IPS DF 19.7 (cell line): ENCODE data around the gene EML6.

Experiments
- DNase-seq: peaks from one replicate; pipeline ENCODE4 v3.0.0-alpha.2; 2013; ENCODE audit warnings: low read depth, low spot score

The EML6 gene

GRCh38 chr2:54706622-54707021, 16.8 kb upstream of the EML6 start:
- no peak for DNase-seq

DNA sequence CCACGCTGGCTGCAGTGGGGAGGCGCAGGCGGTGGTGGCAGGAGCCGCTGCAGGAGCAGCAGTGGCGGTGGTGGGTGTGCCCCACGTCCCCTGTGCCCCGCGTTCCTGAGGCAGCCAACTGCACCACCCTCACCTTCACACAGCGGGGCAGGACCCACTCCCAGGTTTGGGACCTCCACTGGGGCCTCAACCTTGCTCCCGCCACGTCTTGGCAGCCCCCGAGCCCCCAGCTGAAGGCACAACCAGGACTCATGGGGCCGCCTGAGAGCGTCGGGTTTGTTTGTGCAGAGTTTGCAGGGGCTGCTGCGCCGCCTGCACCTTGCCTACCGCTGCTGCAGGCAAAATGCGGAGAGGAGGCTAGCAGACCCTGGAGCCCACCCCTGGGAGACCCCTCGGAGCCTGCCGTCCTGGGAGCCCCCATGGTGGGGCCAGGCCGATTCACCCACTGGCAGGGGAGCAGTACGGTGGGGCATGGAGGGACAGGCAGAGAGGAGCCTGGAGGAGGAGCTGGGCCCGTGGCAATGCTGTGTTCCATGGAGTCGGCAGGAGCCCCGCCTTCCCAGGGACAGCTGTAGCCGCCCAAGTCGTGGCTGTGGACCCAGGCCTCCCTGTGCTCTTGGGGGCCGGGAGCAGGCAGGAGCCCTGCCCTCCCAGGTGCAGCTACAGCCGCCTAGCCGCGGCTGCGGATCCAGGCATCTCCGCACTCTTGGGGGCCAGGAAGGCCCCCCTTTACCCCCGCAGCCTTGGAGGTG, 14.7 kb upstream of the EML6 start:
- no peak for DNase-seq

- no peak for DNase-seq
Measured at GRCh38 chr2:54709336-54709809, 14.1 kb upstream of the EML6 start.

DNA sequence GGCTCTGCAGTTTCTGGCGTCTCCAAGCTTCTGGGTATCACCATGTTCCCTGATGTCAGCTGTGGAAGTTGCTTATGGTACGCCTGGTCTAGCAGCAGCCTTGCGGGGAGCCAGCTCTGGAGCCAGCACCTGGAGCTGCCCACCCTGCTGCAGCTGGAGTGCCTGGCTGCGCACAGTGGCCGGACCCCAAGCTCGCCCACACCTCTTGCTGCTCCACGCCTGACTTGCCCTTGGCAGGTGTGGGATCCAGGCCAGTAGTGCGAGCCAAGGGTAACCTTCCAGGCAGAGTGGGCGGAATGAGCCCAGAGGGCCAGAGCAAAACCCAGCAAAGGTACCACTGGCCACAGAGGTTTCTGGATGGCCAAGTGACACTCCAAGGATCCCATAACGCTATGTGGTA, 13.2 kb upstream of the EML6 start:
- no peak for DNase-seq

DNA sequence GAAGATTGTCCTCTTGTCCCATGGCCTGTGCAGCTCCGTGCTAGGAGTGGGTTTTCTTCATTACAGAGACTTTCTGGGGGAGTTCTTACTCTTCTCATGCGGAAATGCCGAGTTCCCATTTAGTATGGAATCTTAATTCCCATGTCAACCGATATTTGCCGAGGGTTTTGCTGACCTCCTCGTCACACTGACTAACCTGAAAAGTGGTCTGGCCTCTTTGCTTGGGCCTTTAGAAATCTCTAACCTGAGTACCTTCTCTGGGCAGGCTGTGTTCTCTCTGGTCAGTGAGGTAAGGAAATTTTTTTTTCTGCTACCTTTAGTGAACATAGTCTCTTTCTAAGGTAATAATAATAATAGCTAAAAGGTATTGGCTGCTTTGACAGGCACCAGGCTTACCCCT, 10.9 kb upstream of the EML6 start:
- DNase-seq, result no peak

- DNase-seq, result no peak
Measured at GRCh38 chr2:54714996-54715395, 8.5 kb upstream of the EML6 start.

GRCh38 chr2:54716375-54716774, 7.1 kb upstream of the EML6 start:
- no peak for DNase-seq

DNA sequence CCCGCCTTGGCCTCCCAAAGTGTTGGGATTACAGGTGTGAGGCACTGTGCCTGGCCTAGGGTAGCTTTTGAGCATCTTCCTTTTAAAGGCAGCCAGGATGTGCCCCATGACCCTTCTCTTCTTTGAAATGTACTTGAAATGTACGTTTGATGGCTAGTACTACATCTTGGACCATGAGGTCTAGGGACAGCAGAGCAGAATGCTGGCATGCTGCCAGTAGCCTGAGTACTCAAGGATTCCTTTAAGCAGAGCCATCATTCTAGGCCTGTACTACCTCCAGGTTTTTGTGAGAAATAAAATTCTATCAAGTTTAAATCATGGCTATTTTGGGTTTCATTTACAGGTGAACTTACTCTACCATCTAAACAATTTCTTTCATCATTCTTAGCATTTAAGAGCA, 2.9 kb upstream of the EML6 start:
- DNase-seq, result no peak

GRCh38 chr2:54722641-54723040, 821 bp upstream of the EML6 start:
- no peak for DNase-seq

GRCh38 chr2:54723996-54724559, 616 bp downstream of the EML6 start:
- no peak for DNase-seq

DNA sequence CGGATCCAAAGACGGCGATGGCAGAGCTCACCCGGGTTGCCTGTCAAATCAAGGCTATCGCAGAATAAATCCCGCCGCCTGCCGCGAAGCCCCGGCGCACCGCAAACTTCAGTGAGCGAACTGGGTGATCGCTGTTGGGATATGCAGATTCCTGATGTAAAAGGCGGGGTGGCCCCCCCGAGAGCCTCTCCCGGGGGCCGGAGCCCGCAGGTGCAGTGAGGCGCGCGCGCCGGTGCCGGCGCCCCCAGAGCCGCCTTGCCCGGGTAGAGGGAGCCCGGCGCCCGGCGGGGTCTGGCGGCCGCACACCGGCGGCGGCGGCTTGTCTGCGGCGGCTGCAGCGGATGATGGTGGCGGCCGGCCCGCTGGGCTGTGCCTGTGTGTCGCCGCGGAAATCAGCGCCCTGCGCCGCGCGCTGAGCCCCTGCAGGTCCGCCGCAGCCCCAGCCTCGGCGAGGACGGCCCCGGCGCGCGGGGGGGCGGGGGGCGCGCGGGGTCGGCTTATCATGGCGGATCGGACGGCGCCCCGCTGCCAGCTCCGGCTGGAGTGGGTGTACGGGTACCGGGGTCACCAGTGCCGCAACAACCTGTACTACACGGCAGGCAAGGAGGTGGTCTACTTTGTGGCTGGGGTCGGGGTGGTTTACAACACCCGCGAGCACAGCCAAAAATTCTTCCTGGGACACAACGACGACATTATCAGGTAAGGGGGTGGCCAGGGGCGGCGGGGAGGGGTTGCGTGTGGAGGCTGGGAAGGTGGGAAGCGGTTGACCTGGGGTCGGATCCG, 1.3 kb downstream of the EML6 start:
- DNase-seq, result no peak

- no peak for DNase-seq
Measured at GRCh38 chr2:54725343-54726099, 2.1 kb downstream of the EML6 start.

- no peak for DNase-seq
Measured at GRCh38 chr2:54726431-54726830, 3.0 kb downstream of the EML6 start.

DNA sequence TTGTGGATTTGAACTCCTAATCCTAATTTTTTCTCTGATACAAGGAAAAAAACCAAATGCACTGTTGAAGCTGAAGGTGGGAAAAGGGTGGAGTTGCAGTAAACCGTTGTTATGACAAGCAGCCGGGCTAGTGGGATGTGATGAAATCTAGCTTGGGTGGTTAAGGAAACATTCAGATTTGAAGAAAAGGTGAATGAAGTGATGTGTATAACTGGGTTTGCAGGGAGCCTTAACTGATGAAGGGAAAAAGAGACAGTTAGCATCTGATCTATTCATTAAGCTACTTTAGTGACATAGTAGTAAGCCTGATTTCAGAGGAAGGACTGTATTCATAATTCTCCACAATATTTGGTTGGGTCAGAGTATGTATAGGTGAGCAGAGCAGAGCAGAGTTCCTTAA, 3.5 kb downstream of the EML6 start:
- no peak for DNase-seq

- DNase-seq, result no peak
Measured at GRCh38 chr2:54728669-54729120, 5.2 kb downstream of the EML6 start.

DNA sequence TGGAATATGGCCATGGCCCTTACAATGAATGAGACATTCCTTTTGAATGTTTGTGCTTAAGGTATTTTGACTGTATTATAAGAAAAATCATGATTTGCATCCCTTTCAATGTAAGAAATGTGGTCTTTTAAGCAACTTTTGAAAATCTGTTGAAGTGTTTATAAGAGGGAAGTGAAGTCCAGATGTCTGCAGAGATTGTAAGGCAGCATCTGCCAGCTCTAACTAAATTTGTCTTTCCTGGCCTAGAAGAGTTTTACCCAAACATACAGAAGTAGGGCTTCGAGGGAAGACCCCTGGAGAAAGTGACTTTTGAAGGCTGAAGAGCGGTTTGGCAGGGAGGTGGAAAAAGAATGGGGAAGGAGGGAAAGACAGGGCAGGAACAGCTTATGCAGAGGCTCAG, 12.2 kb downstream of the EML6 start:
- DNase-seq, result no peak

GRCh38 chr2:54738281-54738680, 14.8 kb downstream of the EML6 start:
- DNase-seq, result no peak

DNA sequence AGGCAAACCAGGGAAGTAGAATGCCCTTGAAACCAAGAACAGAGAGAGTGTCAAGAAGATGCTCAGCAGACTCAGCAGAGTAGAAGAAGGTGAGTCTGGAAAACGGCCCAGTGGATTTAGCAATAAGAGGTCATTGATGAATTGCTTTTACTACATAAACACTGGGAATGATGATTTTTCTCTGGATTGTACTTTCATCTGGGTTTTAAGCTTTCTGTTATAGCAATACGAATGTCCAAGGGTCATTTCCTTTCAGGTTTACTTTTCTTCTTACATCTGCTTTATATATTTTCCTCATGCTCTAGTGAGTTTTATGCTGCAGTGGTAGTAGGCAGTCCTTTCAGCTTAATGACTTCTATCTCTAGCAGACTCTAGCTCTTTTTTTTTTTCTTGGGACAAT, 16.9 kb downstream of the EML6 start:
- DNase-seq, result no peak

DNA sequence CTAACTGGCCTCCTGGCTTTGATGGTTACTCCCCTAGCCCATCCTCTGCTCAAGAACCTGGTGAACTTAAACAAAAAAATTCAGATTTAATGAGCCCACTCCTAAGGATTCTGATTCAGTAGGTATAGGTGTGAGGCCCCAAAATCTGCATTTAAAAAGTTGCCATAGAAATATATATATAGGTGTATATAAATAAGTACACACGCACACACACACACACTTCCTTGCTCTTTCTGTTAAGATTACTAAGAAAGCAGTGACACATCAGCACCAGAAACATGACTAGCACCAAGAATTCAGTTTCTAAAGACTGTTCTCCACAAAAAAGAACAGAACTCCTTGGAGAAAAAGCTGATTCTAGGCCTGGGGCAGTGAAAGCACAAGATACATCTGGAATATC, 17.8 kb downstream of the EML6 start:
- DNase-seq, result no peak

GRCh38 chr2:54750040-54750439, 26.6 kb downstream of the EML6 start:
- no peak for DNase-seq

- no peak for DNase-seq
Measured at GRCh38 chr2:54752439-54752838, 29.0 kb downstream of the EML6 start.
